A549 (cell line): ENCODE data around the gene ARHGEF4. TPM values are rescaled to one million over a fixed set of nuclear protein-coding genes. Genes with fewer than 3 reads are reported as not detected.

Experiments used
- ATAC-seq, 2 experiments: fragments of 200-7000 bp in 1 of 2; fragments of >200 bp in 1 of 2; cut with Nextera tagmentation in 1 of 2; cut with Tn5 transposase in 1 of 2; 3 replicates each; pipeline versions ENCODE4 v1.8.0 to v1.9.1; 2018 to 2020; ENCODE audit warnings: mild to moderate bottlenecking in 1 of 2, moderate library complexity in 1 of 2
- CTCF ChIA-PET: fragments of 300-600 bp; sonication (Branson Sonifier 250); formaldehyde crosslinking; extraction: SDS; loops from one replicate; lab custom pipeline; 2021; ENCODE audit warnings: antibody characterized with exemption, inconsistent platforms; lab: Yijun Ruan, JAX
- POLR2A ChIA-PET: fragments of 350-600 bp; formaldehyde crosslinking; extraction: SDS; loops from one replicate; lab custom pipeline; 2021; ENCODE audit warnings: antibody characterized with exemption, inconsistent platforms; lab: Yijun Ruan, JAX
- DNase-seq, 2 experiments: peaks; one replicate each; pipeline versions ENCODE4 v3.0.0 to v3.0.0-alpha.2; 2011 to 2016; ENCODE audit warnings: low read depth in 1 of 2, low spot score in 1 of 2
- FAIRE-seq: peaks from 2 replicates; lab custom pipeline; 2011; peaks lifted over from hg19 to GRCh38; lab: Jason Lieb, UNC
- H3K27ac ChIP-seq, 2 experiments: fragments of >200 bp; sonication (Bioruptor Twin); formaldehyde crosslinking; 3 replicates each; pipeline ENCODE4 v1.5.1; 2016 to 2017
- H3K4me1 ChIP-seq: fragments of >200 bp; sonication (Bioruptor Twin); formaldehyde crosslinking; 3 replicates; pipeline ENCODE4 v1.6.1; 2016
- H3K4me2 ChIP-seq: fragments of >200 bp; sonication (Bioruptor Twin); formaldehyde crosslinking; 3 replicates; pipeline ENCODE4 v1.6.1; 2016
- H3K4me3 ChIP-seq: fragments of >200 bp; sonication (Bioruptor Twin); formaldehyde crosslinking; 3 replicates; pipeline ENCODE4 v1.5.1; 2016
- H3K9me3 ChIP-seq: fragments of >200 bp; sonication (Bioruptor Twin); formaldehyde crosslinking; 3 replicates; pipeline ENCODE4 v1.6.1; 2016
- BHLHE40 ChIP-seq: IDR thresholded peaks from 2 replicates; pipeline ENCODE4 v1.6.1; 2012; ENCODE audit warnings: low read depth, low read length, inconsistent platforms
- EP300 ChIP-seq, 2 experiments: fragments of >200 bp; sonication (Bioruptor Twin); formaldehyde crosslinking; IDR thresholded peaks; 2 replicates in 1 of 2; 3 replicates in 1 of 2; pipeline ENCODE4 v1.6.1; 2016 to 2017
- ESRRA ChIP-seq: fragments of 150-350 bp; IDR thresholded peaks from 2 replicates; pipeline ENCODE4 v1.6.1; 2014; ENCODE audit warnings: mild to moderate bottlenecking, low read length, borderline replicate concordance
- FOSB ChIP-seq: fragments of 250-450 bp; sonication (Bioruptor Pico); IDR thresholded peaks from 2 replicates; pipeline ENCODE4 v1.5.0; 2020; ENCODE audit warnings: mild to moderate bottlenecking, moderate library complexity
- FOSL2 ChIP-seq, 2 experiments: fragments of 450-650 bp in 1 of 2; fragments of >200 bp in 1 of 2; sonication (Bioruptor Twin) in 1 of 2; formaldehyde crosslinking; IDR thresholded peaks; 2 replicates each; pipeline versions ENCODE4 v1.5.0 to v1.6.1; 2016 to 2020; ENCODE audit warnings: mild to moderate bottlenecking in 1 of 2, moderate library complexity in 1 of 2
- FOXS1 ChIP-seq: fragments of 250-450 bp; sonication (Bioruptor Pico); IDR thresholded peaks from 2 replicates; pipeline ENCODE4 v1.5.0; 2020; ENCODE audit warnings: mild to moderate bottlenecking, moderate library complexity
- MAZ ChIP-seq: fragments of 150-350 bp; IDR thresholded peaks from 2 replicates; pipeline ENCODE4 v1.6.1; 2014; ENCODE audit warnings: antibody characterized with exemption, low read depth, low read length, borderline replicate concordance
- NR3C1 ChIP-seq: fragments of >200 bp; sonication (Bioruptor Twin); formaldehyde crosslinking; IDR thresholded peaks from 3 replicates; pipeline ENCODE4 v1.6.1; 2017
- RARB ChIP-seq: fragments of 250-450 bp; sonication (Bioruptor Pico); IDR thresholded peaks from 2 replicates; pipeline ENCODE4 v1.8.0; 2021; ENCODE audit warnings: mild to moderate bottlenecking, moderate library complexity
- WGBS: methylation state at CpG from one replicate; pipeline ENCODE4 v1.1.6; 2017; ENCODE audit errors: missing lambda C conversion rate; 5-methylcytosine and 5-hydroxymethylcytosine counted together
- polyA plus RNA-seq, 4 experiments: library from polyadenylated mRNA; depleted of rRNA in 3 of 4; stranded (reverse); fragments of >200 nt; fragmentation: RNase III in 1 of 4; extraction: RNeasy Plus Mini Kit Qiagen cat#74134 plus additional on column Dnase treatment in 1 of 4; gene quantifications; 2 replicates in 3 of 4; 3 replicates in 1 of 4; pipeline ENCODE4 v1.2.3, GENCODE V29; 2011 to 2017
- small RNA-seq, 6 experiments: library from RNA; depleted of rRNA; stranded (forward); fragments of <200 nt; gene quantifications; one replicate each; pipeline ENCODE3, GENCODE V24; 2012
- TF ChIP-seq, protein P1 (sequence below): IDR thresholded peaks from 2 replicates; pipeline ENCODE4 v1.6.1; 2012
- TF ChIP-seq, protein P2 (sequence below): fragments of 150-350 bp; IDR thresholded peaks from 2 replicates; pipeline ENCODE4 v1.6.1; 2014; ENCODE audit warnings: low read depth, mild to moderate bottlenecking, low read length

Gene ARHGEF4
- polyA plus RNA-seq, 2 of the 4 experiments (the other 2 are of a cell fraction), result 1.00 to 2.1 TPM

DNA sequence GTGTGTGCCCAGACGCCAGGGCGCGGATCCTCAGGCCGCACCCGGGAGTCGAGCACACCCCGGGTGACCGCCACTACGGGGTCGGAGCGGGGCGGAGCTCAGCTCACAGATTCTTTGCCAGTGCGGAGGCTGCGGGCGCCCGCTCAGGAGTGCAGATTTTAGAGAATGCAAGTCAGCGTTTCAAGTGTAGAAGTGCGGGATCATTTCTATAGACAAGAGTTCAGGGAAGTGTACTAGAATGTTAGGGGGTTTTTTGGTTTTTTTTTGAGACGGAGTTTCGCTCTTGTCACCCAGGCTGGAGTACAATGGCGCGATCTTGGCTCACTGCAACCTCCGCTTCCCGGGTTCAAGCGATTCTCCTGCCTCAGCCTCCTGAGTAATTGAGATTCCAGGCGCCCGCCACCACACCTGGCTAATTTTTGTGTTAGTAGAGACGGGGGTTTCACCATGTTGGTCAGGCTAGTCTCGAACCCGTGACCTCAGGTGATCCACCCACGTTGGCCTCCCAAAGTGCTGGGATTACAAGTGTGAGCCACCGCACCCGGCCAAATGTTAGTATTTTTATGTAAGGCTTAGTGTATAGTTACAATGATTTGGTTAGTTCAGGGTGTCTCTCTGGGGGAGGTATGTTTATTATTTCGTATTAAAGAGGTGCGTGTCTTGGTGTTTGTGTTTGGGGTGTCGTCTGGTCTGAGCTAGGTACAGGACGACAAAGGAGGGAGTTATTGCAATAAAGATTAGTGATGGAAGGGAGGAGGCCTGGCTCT lies 257.2 kb downstream of the ARHGEF4 start (continued):
- TF ChIP-seq FOXS1 (no peak), ESRRA (no peak), FOSL2 (IDR thresholded peaks at IDR 0.05) (no peak), FOSL2 (CRISPR knock-in tag; IDR thresholded peaks at IDR 0.05) (no peak), EP300 (IDR thresholded peaks at IDR 0.05) (no peak), NR3C1 (no peak), MAZ (no peak)
- TF ChIP-seq, protein P1, sequence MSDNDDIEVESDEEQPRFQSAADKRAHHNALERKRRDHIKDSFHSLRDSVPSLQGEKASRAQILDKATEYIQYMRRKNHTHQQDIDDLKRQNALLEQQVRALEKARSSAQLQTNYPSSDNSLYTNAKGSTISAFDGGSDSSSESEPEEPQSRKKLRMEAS, result no peak
- TF ChIP-seq, protein P2, sequence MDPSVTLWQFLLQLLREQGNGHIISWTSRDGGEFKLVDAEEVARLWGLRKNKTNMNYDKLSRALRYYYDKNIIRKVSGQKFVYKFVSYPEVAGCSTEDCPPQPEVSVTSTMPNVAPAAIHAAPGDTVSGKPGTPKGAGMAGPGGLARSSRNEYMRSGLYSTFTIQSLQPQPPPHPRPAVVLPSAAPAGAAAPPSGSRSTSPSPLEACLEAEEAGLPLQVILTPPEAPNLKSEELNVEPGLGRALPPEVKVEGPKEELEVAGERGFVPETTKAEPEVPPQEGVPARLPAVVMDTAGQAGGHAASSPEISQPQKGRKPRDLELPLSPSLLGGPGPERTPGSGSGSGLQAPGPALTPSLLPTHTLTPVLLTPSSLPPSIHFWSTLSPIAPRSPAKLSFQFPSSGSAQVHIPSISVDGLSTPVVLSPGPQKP, result no peak

DNA sequence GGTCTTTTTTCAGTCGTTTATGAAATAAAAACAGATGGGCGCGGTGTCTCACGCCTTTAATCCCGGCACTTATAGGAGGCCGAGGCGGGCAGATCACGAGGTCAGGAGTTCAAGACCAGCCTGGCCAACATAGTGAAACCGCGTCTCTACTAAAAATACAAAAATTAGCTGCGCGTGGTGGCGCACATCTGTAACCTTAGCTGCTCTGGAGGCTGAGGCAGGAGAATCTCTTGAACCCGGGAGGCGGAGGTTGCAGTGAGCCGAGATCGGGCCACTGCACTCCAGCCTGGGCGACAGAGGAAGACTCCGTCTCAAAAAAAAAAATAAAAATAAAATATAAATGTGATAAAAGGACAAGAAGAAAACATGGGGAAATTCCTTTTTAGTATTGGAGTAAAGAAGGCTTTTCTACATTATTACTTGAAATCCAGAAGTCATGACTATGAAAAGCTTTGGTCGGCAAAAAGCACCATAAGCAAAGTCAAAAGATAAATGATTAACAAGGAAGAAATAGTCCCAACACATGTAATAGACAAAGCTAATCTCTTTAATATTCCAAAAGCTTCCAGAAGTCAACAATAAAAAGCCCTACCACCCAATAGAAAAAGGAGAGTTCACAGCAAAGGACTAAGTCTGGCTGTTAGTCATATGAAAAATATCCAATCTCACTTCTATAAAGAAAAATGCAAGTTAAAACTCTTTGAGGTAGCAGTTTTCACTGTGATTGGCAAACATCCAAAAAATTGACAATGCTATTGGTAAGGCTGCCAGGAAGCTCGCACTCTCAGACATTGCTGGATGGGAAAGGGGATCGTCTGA lies 258.0 kb downstream of the ARHGEF4 start:
- TF ChIP-seq BHLHE40, result no peak
- no peak for TF ChIP-seq RARB
- TF ChIP-seq FOSB (CRISPR knock-in tag), result no peak
- peak overlapping the region; percentile 96 to 99; a peak in 4 of 6 replicates for H3K27ac ChIP-seq
- ChIA-PET CTCF (no interaction called here), POLR2A (interaction anchor here (4.0 kb wide), 1 partner anchor 10 kb away, joined by 43 read pairs; the partner anchor contains the start of gene PLEKHB2)
- H3K4me1 ChIP-seq, result peaks cover 16% of the 10 kb centered on the region; the same call in 2 of the 3 replicates
- no peaks in the 10 kb centered on the region for H3K9me3 ChIP-seq
- ATAC-seq (no peak), DNase-seq (no peak), FAIRE-seq (no peak)
- H3K4me3 ChIP-seq, result peak overlapping the region; percentile 88; the same call in 1 of the 3 replicates
- WGBS, result 72% methylated on average over 22 of the region's 22 CpGs
- H3K4me2 ChIP-seq, result peak overlapping the region; percentile 68

Small RNA genes within 50 kb of the gene (small RNA-seq; reads per million reads assigned to genes)
- 0 reads per million in 6 experiments for gene RF00423

Other genes with a start within 250 kb of the ARHGEF4 start
- gene CFC1, start 237.3 kb upstream of the ARHGEF4 start, polyA plus RNA-seq (2011; rRNA removed), result not detected in 2 replicates
- gene CFC1, start 237.3 kb upstream of the ARHGEF4 start, polyA plus RNA-seq (2017; fragmentation: RNase III; extraction: RNeasy Plus Mini Kit Qiagen cat#74134 plus additional on column Dnase treatment), result not detected in 3 replicates
- gene POTEJ, start 225.5 kb upstream of the ARHGEF4 start, polyA plus RNA-seq (2011; rRNA removed), result 0.01 TPM in 1 of 2 replicates, not detected in the other
- gene POTEJ, start 225.5 kb upstream of the ARHGEF4 start, polyA plus RNA-seq (2017; fragmentation: RNase III; extraction: RNeasy Plus Mini Kit Qiagen cat#74134 plus additional on column Dnase treatment), result 0.07 TPM in 1 of 3 replicates, not detected in the others
- gene GPR148, start 107.8 kb upstream of the ARHGEF4 start, polyA plus RNA-seq (2011; rRNA removed), result not detected in 2 replicates
- not detected in 3 replicates for gene GPR148, start 107.8 kb upstream of the ARHGEF4 start, polyA plus RNA-seq (2017; fragmentation: RNase III; extraction: RNeasy Plus Mini Kit Qiagen cat#74134 plus additional on column Dnase treatment)
- not detected in 2 replicates for gene AMER3, start 81.4 kb upstream of the ARHGEF4 start, polyA plus RNA-seq (2011; rRNA removed)
- not detected in 3 replicates for gene AMER3, start 81.4 kb upstream of the ARHGEF4 start, polyA plus RNA-seq (2017; fragmentation: RNase III; extraction: RNeasy Plus Mini Kit Qiagen cat#74134 plus additional on column Dnase treatment)